Mesothelial cell of epicardium (in vitro differentiated cells): Measurements from ENCODE around the gene FRRS1L. TPM values are rescaled to one million over a fixed set of nuclear protein-coding genes. Genes with fewer than 3 reads are reported as not detected.

ENCODE experiments used
- DNase-seq, 2 experiments: peaks; one replicate each; pipeline ENCODE4 v3.0.0; 2021; ENCODE audit warnings: low spot score in 2 of 2; ENCODE audit not compliant: unreplicated experiment in 2 of 2
- H3K27ac Mint-ChIP-seq: 2 replicates; pipeline ENCODE4 v1.8.0; 2021; ENCODE audit warnings: mixed read lengths
- H3K27me3 Mint-ChIP-seq: 2 replicates; pipeline ENCODE4 v1.8.0; 2021; ENCODE audit warnings: low read depth, mixed read lengths
- H3K36me3 Mint-ChIP-seq: 2 replicates; pipeline ENCODE4 v1.8.0; 2021; ENCODE audit warnings: mixed read lengths
- H3K4me1 Mint-ChIP-seq: 2 replicates; pipeline ENCODE4 v1.8.0; 2021; ENCODE audit warnings: mixed read lengths
- H3K4me3 Mint-ChIP-seq: 2 replicates; pipeline ENCODE4 v1.8.0; 2021; ENCODE audit warnings: mild to moderate bottlenecking, moderate library complexity, mixed read lengths
- H3K9me3 Mint-ChIP-seq: 2 replicates; pipeline ENCODE4 v1.8.0; 2021; ENCODE audit warnings: mixed read lengths
- CTCF ChIP-seq: fragments of 200-600 bp; sonication (generic); IDR thresholded peaks from one replicate; pipeline ENCODE4 v1.5.0; 2021; ENCODE audit warnings: antibody characterized with exemption; ENCODE audit not compliant: unreplicated experiment
- total RNA-seq: library from RNA; stranded (reverse); gene quantifications from 3 replicates; pipeline ENCODE4 v1.2.1, GENCODE V29; 2021

FRRS1L gene
- total RNA-seq, 1 donor from 2014 or later = 14.4 TPM

- Mint-ChIP-seq H3K4me3 (no peak overlapping the region), H3K36me3 (peaks cover 6% of the 10 kb centered on the region), H3K27me3 (no peaks in the 10 kb centered on the region), H3K9me3 (no peaks in the 10 kb centered on the region), H3K4me1 (peaks cover 76% of the 10 kb centered on the region), H3K27ac (peak overlapping the region; percentile 89)
- no peak for DNase-seq
- no peak for TF ChIP-seq CTCF
These were observed 57.1 kb downstream of the FRRS1L start for GRCh38 chr9:109109967-109110328.

GRCh38 chr9:109108318-109108717, 58.7 kb downstream of the FRRS1L start:
- Mint-ChIP-seq H3K27me3 (no peaks in the 10 kb centered on the region), H3K4me1 (peaks cover 60% of the 10 kb centered on the region), H3K27ac (peak overlapping the region; percentile 89), H3K4me3 (no peak overlapping the region), H3K9me3 (peaks cover 8% of the 10 kb centered on the region), H3K36me3 (peaks cover 16% of the 10 kb centered on the region)
- TF ChIP-seq CTCF = no peak
- no peak for DNase-seq

DNA sequence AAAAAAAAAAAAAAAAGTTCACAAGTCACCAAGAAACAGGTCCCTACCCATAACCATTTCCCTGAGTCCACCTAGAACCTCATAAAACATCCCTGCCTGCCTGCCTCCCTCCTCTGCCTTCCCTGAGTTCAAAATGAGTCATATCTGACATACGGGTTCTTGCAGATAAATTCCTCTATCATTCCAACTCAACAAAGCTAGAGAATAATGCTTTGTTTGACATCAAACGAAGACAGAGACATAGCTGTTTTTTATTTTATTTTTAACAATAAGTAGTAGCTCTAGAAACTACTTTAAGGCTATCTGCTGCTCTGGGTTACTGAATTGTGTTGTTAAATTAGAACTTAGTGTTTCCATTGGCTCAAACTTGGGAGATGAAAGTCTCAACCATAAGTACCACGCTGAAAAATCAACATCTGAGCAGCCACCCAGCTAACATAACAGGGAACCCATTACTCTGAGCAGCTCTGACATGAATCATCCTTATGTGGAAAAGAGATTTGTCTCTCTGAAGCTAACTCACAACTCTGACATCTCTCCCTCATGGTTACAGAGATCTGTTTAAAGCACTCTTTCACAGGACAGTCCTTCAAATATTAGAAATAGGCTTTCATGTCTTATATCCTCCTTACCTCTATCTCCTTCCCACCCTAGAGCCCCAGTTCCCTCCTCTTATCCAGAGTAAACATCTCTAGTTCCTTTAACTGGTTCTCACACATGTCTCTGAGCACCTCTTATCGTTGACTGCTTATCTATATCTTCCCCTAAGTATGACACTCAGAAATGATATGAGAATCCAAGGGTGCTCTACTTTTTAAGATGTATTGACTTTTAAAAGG, 59.4 kb downstream of the FRRS1L start:
- DNase-seq = no peak
- Mint-ChIP-seq H3K4me3 (no peak overlapping the region), H3K27ac (peak overlapping the region; percentile 89), H3K27me3 (no peaks in the 10 kb centered on the region), H3K4me1 (peaks cover 57% of the 10 kb centered on the region), H3K9me3 (peaks cover 14% of the 10 kb centered on the region), H3K36me3 (peaks cover 23% of the 10 kb centered on the region)
- TF ChIP-seq CTCF = no peak

DNA sequence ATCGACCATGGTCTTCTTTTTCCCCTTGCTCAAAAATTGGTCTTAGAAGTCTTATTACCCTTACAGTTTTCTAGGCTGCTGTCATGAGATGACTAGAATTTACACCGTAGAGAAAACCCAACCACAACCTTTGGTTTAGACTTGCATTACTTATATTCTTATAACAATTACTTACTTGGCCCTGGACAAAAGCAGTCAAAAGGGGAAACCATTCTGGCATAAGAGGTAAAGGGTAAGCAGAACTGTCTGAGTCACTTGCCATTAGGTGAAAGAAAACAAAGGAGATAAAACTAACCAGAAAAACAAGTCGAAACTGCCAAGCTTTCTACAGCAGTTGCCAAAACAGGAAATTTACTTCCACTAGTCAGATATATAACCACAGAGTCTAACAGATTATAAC, 65.2 kb downstream of the FRRS1L start:
- no peak for DNase-seq
- Mint-ChIP-seq H3K36me3 (peaks cover 26% of the 10 kb centered on the region), H3K4me3 (no peak overlapping the region), H3K9me3 (peaks cover 14% of the 10 kb centered on the region), H3K4me1 (peaks cover 49% of the 10 kb centered on the region), H3K27me3 (no peaks in the 10 kb centered on the region), H3K27ac (peak overlapping the region; percentile 70)
- TF ChIP-seq CTCF = no peak

DNA sequence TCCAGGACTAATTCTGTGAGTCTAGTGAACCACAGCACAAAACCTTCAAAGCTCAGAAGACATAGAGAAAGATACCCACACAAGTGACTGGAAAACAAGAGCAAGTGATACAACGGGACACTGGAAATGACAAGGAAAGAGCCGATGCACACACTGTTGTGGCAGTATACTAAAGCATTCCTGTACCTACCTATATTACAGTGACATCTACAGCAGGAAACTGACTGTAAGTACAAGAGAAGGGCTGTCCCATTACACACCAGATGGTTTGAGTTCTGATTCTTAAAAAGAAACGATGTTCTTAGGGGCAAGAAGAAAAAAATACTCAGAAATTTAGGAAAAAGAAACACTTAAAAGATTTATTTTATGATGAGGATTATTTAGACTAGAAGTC, 65.8 kb downstream of the FRRS1L start:
- Mint-ChIP-seq H3K4me1 (peaks cover 51% of the 10 kb centered on the region), H3K9me3 (peaks cover 14% of the 10 kb centered on the region), H3K27ac (peak overlapping the region; percentile 35), H3K4me3 (no peak overlapping the region), H3K36me3 (peaks cover 26% of the 10 kb centered on the region), H3K27me3 (no peaks in the 10 kb centered on the region)
- TF ChIP-seq CTCF = no peak
- no peak for DNase-seq
